Lower leg skin (tissue), 3 donors: ENCODE measurements around the gene DLG5.

Experiments used
- POLR2A ChIP-seq, 2 donors: fragments of 450-650 bp; IDR thresholded peaks; one replicate each; pipeline ENCODE4 v1.6.1; 2016 to 2017; ENCODE audit warnings: antibody characterized with exemption in 2 of 2, mild to moderate bottlenecking in 1 of 2, moderate library complexity in 1 of 2
- TF ChIP-seq, protein P1 (sequence below), 3 donors: fragments of 450-650 bp; IDR thresholded peaks; one replicate each; pipeline ENCODE4 v1.5.1; 2016; ENCODE audit warnings: antibody characterized with exemption in 3 of 3, mild to moderate bottlenecking in 3 of 3, moderate library complexity in 2 of 3

DNA sequence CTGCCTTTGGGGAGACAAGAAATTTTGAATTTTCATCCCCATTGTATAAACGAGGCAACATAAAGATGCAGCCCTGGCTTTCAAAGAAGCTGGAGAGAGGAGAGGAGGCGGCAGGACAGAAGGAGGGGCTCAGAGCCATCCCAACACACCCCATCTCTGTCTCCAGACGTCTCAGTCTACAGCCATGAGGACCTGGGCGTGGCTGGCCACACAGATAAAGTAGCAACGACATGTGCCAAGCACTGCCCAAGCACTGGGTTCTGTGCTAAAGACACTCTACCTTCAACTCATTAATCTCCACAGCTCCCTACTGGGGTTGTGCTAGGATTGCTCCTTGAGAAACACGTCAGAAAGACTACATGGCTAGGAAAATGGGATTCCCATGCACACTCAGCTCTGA, 65.2 kb downstream of the DLG5 start:
- TF ChIP-seq, protein P1, sequence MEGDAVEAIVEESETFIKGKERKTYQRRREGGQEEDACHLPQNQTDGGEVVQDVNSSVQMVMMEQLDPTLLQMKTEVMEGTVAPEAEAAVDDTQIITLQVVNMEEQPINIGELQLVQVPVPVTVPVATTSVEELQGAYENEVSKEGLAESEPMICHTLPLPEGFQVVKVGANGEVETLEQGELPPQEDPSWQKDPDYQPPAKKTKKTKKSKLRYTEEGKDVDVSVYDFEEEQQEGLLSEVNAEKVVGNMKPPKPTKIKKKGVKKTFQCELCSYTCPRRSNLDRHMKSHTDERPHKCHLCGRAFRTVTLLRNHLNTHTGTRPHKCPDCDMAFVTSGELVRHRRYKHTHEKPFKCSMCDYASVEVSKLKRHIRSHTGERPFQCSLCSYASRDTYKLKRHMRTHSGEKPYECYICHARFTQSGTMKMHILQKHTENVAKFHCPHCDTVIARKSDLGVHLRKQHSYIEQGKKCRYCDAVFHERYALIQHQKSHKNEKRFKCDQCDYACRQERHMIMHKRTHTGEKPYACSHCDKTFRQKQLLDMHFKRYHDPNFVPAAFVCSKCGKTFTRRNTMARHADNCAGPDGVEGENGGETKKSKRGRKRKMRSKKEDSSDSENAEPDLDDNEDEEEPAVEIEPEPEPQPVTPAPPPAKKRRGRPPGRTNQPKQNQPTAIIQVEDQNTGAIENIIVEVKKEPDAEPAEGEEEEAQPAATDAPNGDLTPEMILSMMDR (IDR thresholded peaks at IDR 0.05) = no peak
- TF ChIP-seq POLR2A (IDR thresholded peaks at IDR 0.05) = no peak
